Upper lobe of left lung (tissue), 4 donors: ENCODE measurements around the gene GPR176.

Experiments
- POLR2A ChIP-seq, 4 donors: fragments of 450-650 bp; IDR thresholded peaks; one replicate each; pipeline ENCODE4 v1.5.1; 2016 to 2017; ENCODE audit warnings: antibody characterized with exemption in 4 of 4, mild to moderate bottlenecking in 2 of 4
- POLR2AphosphoS5 ChIP-seq, 2 donors: sonication (generic); formaldehyde crosslinking; IDR thresholded peaks; one replicate each; pipeline ENCODE4 v1.5.1; 2017; ENCODE audit warnings: antibody characterized with exemption in 2 of 2
- TF ChIP-seq, protein P1 (sequence below), 6 experiments: fragments of 450-650 bp in 4 of 6; fragments of 200-600 bp in 2 of 6; sonication (generic) in 2 of 6; IDR thresholded peaks; one replicate each; pipeline ENCODE4 v1.5.1; 2016 to 2019; ENCODE audit warnings: antibody characterized with exemption in 6 of 6

DNA sequence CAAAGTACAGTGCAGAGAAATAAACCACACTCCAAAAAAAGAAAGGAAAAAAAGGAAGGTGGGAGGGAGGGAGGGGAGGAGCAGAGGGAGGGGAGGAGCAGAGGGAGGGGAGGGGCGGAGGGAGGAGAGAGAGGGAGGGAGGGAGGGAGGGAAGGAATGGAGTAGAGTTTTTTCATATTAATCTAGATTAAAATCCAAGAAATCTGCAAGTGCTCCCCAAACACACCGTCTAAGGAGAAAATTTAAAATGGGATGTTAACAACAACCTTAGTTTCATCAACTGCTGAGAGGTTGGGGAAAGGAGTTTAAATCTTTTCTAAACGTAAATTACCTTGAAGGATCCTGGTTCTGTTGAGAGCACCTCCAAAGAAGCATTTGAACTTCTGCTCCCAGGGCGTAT, 144.0 kb downstream of the GPR176 start:
- TF ChIP-seq, protein P1, sequence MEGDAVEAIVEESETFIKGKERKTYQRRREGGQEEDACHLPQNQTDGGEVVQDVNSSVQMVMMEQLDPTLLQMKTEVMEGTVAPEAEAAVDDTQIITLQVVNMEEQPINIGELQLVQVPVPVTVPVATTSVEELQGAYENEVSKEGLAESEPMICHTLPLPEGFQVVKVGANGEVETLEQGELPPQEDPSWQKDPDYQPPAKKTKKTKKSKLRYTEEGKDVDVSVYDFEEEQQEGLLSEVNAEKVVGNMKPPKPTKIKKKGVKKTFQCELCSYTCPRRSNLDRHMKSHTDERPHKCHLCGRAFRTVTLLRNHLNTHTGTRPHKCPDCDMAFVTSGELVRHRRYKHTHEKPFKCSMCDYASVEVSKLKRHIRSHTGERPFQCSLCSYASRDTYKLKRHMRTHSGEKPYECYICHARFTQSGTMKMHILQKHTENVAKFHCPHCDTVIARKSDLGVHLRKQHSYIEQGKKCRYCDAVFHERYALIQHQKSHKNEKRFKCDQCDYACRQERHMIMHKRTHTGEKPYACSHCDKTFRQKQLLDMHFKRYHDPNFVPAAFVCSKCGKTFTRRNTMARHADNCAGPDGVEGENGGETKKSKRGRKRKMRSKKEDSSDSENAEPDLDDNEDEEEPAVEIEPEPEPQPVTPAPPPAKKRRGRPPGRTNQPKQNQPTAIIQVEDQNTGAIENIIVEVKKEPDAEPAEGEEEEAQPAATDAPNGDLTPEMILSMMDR (IDR thresholded peaks at IDR 0.05): no peak
- TF ChIP-seq POLR2AphosphoS5 (IDR thresholded peaks at IDR 0.05) (no peak), POLR2A (IDR thresholded peaks at IDR 0.05) (no peak)
